Mesangial cell (primary cell): Measurements from ENCODE around the gene GBP5. TPM values are rescaled to one million over a fixed set of nuclear protein-coding genes. Genes with fewer than 3 reads are reported as not detected.

Experiments
- total RNA-seq: library from RNA; depleted of rRNA; stranded (reverse); fragments of >200 nt; gene quantifications from 2 replicates; pipeline ENCODE4 v1.2.3, GENCODE V29; 2015

GBP5 gene
- total RNA-seq, result not detected in 2 replicates

DNA sequence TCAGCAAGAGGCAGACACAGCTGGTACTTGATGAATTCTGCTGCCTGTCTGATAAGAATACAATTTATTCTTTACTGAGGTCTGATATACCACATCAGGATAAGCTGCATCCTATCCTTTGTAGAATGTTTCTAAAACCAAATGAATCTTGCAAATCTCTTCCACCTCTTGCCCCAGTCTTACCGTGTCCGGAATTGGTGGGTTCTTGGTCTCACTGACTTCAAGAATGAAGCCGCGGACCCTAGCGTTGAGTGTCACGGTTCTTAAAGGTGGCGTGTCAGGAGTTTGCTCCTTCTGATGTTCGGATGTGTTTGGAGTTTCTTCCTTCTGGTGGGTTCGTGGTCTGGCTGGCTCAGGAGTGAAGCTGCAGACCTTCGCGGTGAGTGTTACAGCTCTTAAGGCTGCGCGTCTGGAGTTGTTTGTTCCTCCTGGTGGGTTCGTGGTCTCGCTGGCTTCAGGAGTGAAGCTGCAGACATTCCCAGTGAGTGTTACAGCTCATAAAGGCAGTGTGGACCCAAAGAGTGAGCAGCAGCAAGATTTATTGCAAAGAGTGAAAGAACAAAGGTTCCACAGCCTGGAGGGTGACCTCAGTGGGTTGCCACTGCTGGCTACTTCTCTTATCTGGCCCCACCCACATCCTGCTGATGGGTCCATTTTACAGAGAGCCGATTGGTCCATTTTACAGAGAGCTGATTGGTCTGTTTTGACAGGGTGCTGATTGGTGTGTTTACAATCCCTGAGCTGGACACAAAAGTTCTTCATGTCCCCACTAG is at the start of gene GBP5:
Gene GBP5 (minus strand): TSS at position 592 of the 773 bp plus-strand sequence. CDS start 3,305 bp downstream, outside the sequence.

Other genes with a start within 250 kb of the GBP5 start
- 9.8 and 16.1 TPM in 2 replicates for gene GBP3, start 250.0 kb downstream of the GBP5 start, total RNA-seq
- gene GBP1, start 207.7 kb downstream of the GBP5 start, total RNA-seq, result 19.9 and 22.8 TPM in 2 replicates
- gene GBP2, start 146.7 kb downstream of the GBP5 start, total RNA-seq, result 0.49 and 3.5 TPM in 2 replicates
- gene GBP7, start 96.9 kb downstream of the GBP5 start, total RNA-seq, result not detected in 2 replicates
- gene GBP4, start 73.9 kb downstream of the GBP5 start, total RNA-seq, result 0.13 TPM in 1 of 2 replicates, not detected in the other
- not detected in 2 replicates for gene GBP6, start 91.2 kb upstream of the GBP5 start, total RNA-seq